H9 (cell line): Measurements from ENCODE around the gene NEDD4L. TPM values are rescaled to one million over a fixed set of nuclear protein-coding genes. Genes with fewer than 3 reads are reported as not detected.

ENCODE experiments used
- DNase-seq: peaks from one replicate; pipeline ENCODE4 v3.0.0-alpha.2; 2017
- H2AFZ ChIP-seq: one replicate; pipeline ENCODE4 v1.6.1; 2013; ENCODE audit warnings: mild to moderate bottlenecking, low read length, control low read depth, moderate library complexity
- H2AK5ac ChIP-seq: 2 replicates; pipeline ENCODE4 v1.6.1; 2013; ENCODE audit warnings: low read length, control low read depth, mixed read lengths; ENCODE audit not compliant: insufficient read length
- H2BK120ac ChIP-seq: one replicate; pipeline ENCODE4 v1.6.1; 2013; ENCODE audit warnings: low read depth, mild to moderate bottlenecking, low read length, control low read depth, inconsistent platforms; ENCODE audit not compliant: poor library complexity, severe bottlenecking
- H2BK12ac ChIP-seq: 2 replicates; pipeline ENCODE4 v1.6.1; 2013; ENCODE audit warnings: low read length, control low read depth, mixed read lengths, low read depth; ENCODE audit not compliant: insufficient read length
- H2BK15ac ChIP-seq: 2 replicates; pipeline ENCODE4 v1.6.1; 2013; ENCODE audit warnings: low read depth, low read length, control low read depth
- H2BK20ac ChIP-seq: one replicate; pipeline ENCODE4 v1.6.1; 2013; ENCODE audit warnings: low read depth, mild to moderate bottlenecking, low read length, control low read depth, inconsistent platforms; ENCODE audit not compliant: poor library complexity, severe bottlenecking
- H2BK5ac ChIP-seq: 2 replicates; pipeline ENCODE4 v1.6.1; 2013; ENCODE audit warnings: low read length, control low read depth, mixed read lengths; ENCODE audit not compliant: insufficient read length
- H3K14ac ChIP-seq: 2 replicates; pipeline ENCODE4 v1.6.1; 2013; ENCODE audit warnings: low read length, control low read depth; ENCODE audit not compliant: insufficient read depth
- H3K18ac ChIP-seq: 2 replicates; pipeline ENCODE4 v1.6.1; 2013; ENCODE audit warnings: low read depth, mild to moderate bottlenecking, mixed read lengths, low read length, control low read depth; ENCODE audit not compliant: insufficient read length
- H3K23ac ChIP-seq: 2 replicates; pipeline ENCODE4 v1.6.1; 2013; ENCODE audit warnings: low read length, control low read depth, mixed read lengths, low read depth; ENCODE audit not compliant: insufficient read length
- H3K23me2 ChIP-seq: 2 replicates; pipeline ENCODE4 v1.6.1; 2013; ENCODE audit warnings: low read depth, mild to moderate bottlenecking, mixed read lengths, low read length, control low read depth; ENCODE audit not compliant: insufficient read length, poor library complexity, severe bottlenecking
- H3K27ac ChIP-seq: 2 replicates; pipeline ENCODE4 v1.5.1; 2013; ENCODE audit warnings: low read length, control low read depth, mixed read lengths, low read depth; ENCODE audit not compliant: insufficient read length
- H3K27me3 ChIP-seq: 2 replicates; pipeline ENCODE4 v1.6.1; 2013; ENCODE audit warnings: low read length, control low read depth, inconsistent platforms; ENCODE audit not compliant: insufficient read depth
- H3K4ac ChIP-seq: 2 replicates; pipeline ENCODE4 v1.6.1; 2013; ENCODE audit warnings: low read depth, mild to moderate bottlenecking, control low read depth, inconsistent platforms, low read length, moderate library complexity
- H3K4me1 ChIP-seq: 2 replicates; pipeline ENCODE4 v1.6.1; 2013; ENCODE audit warnings: low read length, control low read depth, inconsistent platforms; ENCODE audit not compliant: insufficient read depth
- H3K4me2 ChIP-seq: 2 replicates; pipeline ENCODE4 v1.6.1; 2013; ENCODE audit warnings: low read length, control low read depth, mixed read lengths; ENCODE audit not compliant: insufficient read length, insufficient read depth
- H3K56ac ChIP-seq: 2 replicates; pipeline ENCODE4 v1.6.1; 2013; ENCODE audit warnings: low read depth, mild to moderate bottlenecking, mixed read lengths, low read length, control low read depth; ENCODE audit not compliant: insufficient read length
- H3K79me1 ChIP-seq: 2 replicates; pipeline ENCODE4 v1.6.1; 2013; ENCODE audit warnings: low read depth, mild to moderate bottlenecking, moderate library complexity, low read length, control low read depth, inconsistent platforms; ENCODE audit not compliant: insufficient read depth, poor library complexity, severe bottlenecking
- H3K79me2 ChIP-seq: 2 replicates; pipeline ENCODE4 v1.6.1; 2013; ENCODE audit warnings: low read length, control low read depth, inconsistent platforms; ENCODE audit not compliant: insufficient read depth
- H3K9ac ChIP-seq: 2 replicates; pipeline ENCODE4 v1.6.1; 2013; ENCODE audit warnings: low read length, control low read depth, mixed read lengths; ENCODE audit not compliant: insufficient read length; ENCODE audit errors: extremely low read depth
- H3K9me3 ChIP-seq: one replicate; pipeline ENCODE4 v1.6.1; 2013; ENCODE audit warnings: low read depth, low read length, inconsistent platforms; ENCODE audit not compliant: control insufficient read depth
- H3T11ph ChIP-seq: one replicate; pipeline ENCODE4 v1.6.1; 2013; ENCODE audit warnings: mild to moderate bottlenecking, low read length, control low read depth, inconsistent platforms
- H4K20me1 ChIP-seq: one replicate; pipeline ENCODE4 v1.6.1; 2013; ENCODE audit not compliant: control insufficient read depth, insufficient read length, insufficient read depth
- H4K5ac ChIP-seq: 2 replicates; pipeline ENCODE4 v1.6.1; 2013; ENCODE audit warnings: low read depth, mild to moderate bottlenecking, mixed read lengths, low read length, control low read depth; ENCODE audit not compliant: insufficient read length
- H4K8ac ChIP-seq: replicated peaks from 2 replicates; pipeline ENCODE4 v1.6.1; 2013; ENCODE audit warnings: low read length, control low read depth, mixed read lengths, low read depth; ENCODE audit not compliant: insufficient read length
- H4K91ac ChIP-seq: 2 replicates; pipeline ENCODE4 v1.6.1; 2013; ENCODE audit warnings: low read depth, mild to moderate bottlenecking, moderate library complexity, mixed read lengths, low read length, control low read depth; ENCODE audit not compliant: insufficient read length
- H3K27ac Mint-ChIP-seq, 3 experiments: 2 replicates in 2 of 3; 3 replicates in 1 of 3; pipeline ENCODE4 v1.8.0; 2020 to 2021; ENCODE audit warnings: mixed read lengths in 3 of 3, mild to moderate bottlenecking in 1 of 3, moderate library complexity in 1 of 3
- H3K27me3 Mint-ChIP-seq: 2 replicates; pipeline ENCODE4 v1.8.0; 2021; ENCODE audit warnings: low read depth, mild to moderate bottlenecking, moderate library complexity, mixed read lengths
- H3K36me3 Mint-ChIP-seq, 3 experiments: 2 replicates in 2 of 3; 3 replicates in 1 of 3; pipeline ENCODE4 v1.8.0; 2020 to 2021; ENCODE audit warnings: low read depth in 3 of 3, mixed read lengths in 3 of 3; ENCODE audit not compliant: insufficient read depth in 1 of 3
- H3K4me1 Mint-ChIP-seq, 2 experiments: 2 replicates each; pipeline ENCODE4 v1.8.0; 2020; ENCODE audit warnings: mixed read lengths in 2 of 2
- H3K4me3 Mint-ChIP-seq, 2 experiments: 2 replicates in 1 of 2; 3 replicates in 1 of 2; pipeline ENCODE4 v1.8.0; 2020 to 2021; ENCODE audit warnings: mild to moderate bottlenecking in 2 of 2, mixed read lengths in 2 of 2, moderate library complexity in 1 of 2
- H3K9me3 Mint-ChIP-seq, 2 experiments: 2 replicates in 1 of 2; 3 replicates in 1 of 2; pipeline ENCODE4 v1.8.0; 2020; ENCODE audit warnings: mild to moderate bottlenecking in 2 of 2, mixed read lengths in 2 of 2, moderate library complexity in 1 of 2
- CTCF ChIP-seq: fragments of 200-600 bp; sonication (generic); conservative IDR thresholded peaks from 3 replicates; pipeline ENCODE4 v1.8.0; 2021; ENCODE audit warnings: antibody characterized with exemption, mild to moderate bottlenecking
- WGBS: extraction: QIAGEN DNeasy Blood & Tissue Kit; methylation state at CpG from one replicate; pipeline ENCODE4 v1.1.7; 2013; ENCODE audit warnings: missing lambda C conversion rate, low lambda C conversion rate, mixed read lengths; ENCODE audit not compliant: insufficient read length; ENCODE audit errors: extremely low coverage; 5-methylcytosine and 5-hydroxymethylcytosine counted together
- total RNA-seq: library from RNA; stranded (reverse); gene quantifications from 2 replicates; pipeline ENCODE4 v1.2.1, GENCODE V29; 2021

Gene NEDD4L
- total RNA-seq, 1 experiment from 2014 or later: 76.3 TPM

GRCh38 chr18:58271770-58272169 lies 227.7 kb downstream of the NEDD4L start:
- Histone ChIP-seq H4K91ac (no peak overlapping the region), H3K14ac (no peak overlapping the region), H4K5ac (no peak overlapping the region), H3K18ac (no peak overlapping the region), H3K27me3 (no peaks in the 10 kb centered on the region), H2BK20ac (no peak overlapping the region), H3T11ph (no peak overlapping the region), H3K27ac (no peak overlapping the region), H3K23me2 (no peaks in the 10 kb centered on the region), H3K56ac (no peak overlapping the region), H3K79me1 (peaks cover 4% of the 10 kb centered on the region), H2AK5ac (no peak overlapping the region), H2BK15ac (no peak overlapping the region), H4K8ac (no peak overlapping the region), H3K4ac (no peak overlapping the region), H3K23ac (no peak overlapping the region), H2BK120ac (no peak overlapping the region), H3K4me1 (peaks cover 10% of the 10 kb centered on the region), H2BK12ac (no peak overlapping the region), H2BK5ac (no peak overlapping the region), H3K9me3 (no peaks in the 10 kb centered on the region), H3K4me2 (no peak overlapping the region), H4K20me1 (no peaks in the 10 kb centered on the region), H3K79me2 (peaks cover 3% of the 10 kb centered on the region; the same call in 1 of the 2 replicates), H3K9ac (no peak overlapping the region), H2AFZ (no peak overlapping the region)
- Mint-ChIP-seq H3K4me3 (no peak overlapping the region), H3K36me3 (0 out of 7 replicates have a peak, but pooled peaks cover 0 to 2% (median 0%) of the 10 kb centered on the region in 3 experiments), H3K27ac (no peak overlapping the region), H3K27me3 (no peaks in the 10 kb centered on the region), H3K4me1 (peaks cover 24 to 30% of the 10 kb centered on the region in 2 experiments), H3K9me3 (no peaks in the 10 kb centered on the region)
- no peak for TF ChIP-seq CTCF
- no CpG with 5 or more reads among the region's 2 CpGs for WGBS
- no peak for DNase-seq
